ENCODE data around the gene RNF123. TPM values are rescaled to one million over a fixed set of nuclear protein-coding genes. Genes with fewer than 3 reads are reported as not detected.

The RNF123 gene
- total and polyA plus RNA-seq, 2 donors (not counting 3 experiments of a cell fraction or from before 2014, with no cell fraction given) = 43.4 to 59.3 TPM

- no peak overlapping the region for H3K27ac ChIP-seq (ENCODE audit: insufficient read depth, low read depth, low read length)
- peaks cover 0 to 3% of the 10 kb centered on the region in 2 experiments for H3K36me3 ChIP-seq (ENCODE audit: control insufficient read depth in 2 of 2, extremely low read depth in 1 of 2, insufficient read depth in 2 of 2, low read length in 2 of 2)
- H2AFZ ChIP-seq (ENCODE audit: low read depth, low read length) = no peak overlapping the region
- no peak overlapping the region for H3K4me3 ChIP-seq (replicated peaks in 1 of 3; ENCODE audit: insufficient read depth in 1 of 3, low read depth in 1 of 3, low read length in 3 of 3)
- no peaks in the 10 kb centered on the region for H3K4me1 ChIP-seq (ENCODE audit: control insufficient read depth, extremely low read depth, insufficient read depth, low read length)
- CTCF ChIA-PET = interaction anchor here (0.7 to 1.1 kb wide), 3 partner anchors 10 to 173 kb away, joined by 3 read pairs; no protein-coding TSS in a partner anchor
- FAIRE-seq (no peak), DNase-seq (ENCODE audit: low read depth, low spot score) (no peak)
- H4K20me1 ChIP-seq (replicated peaks; ENCODE audit: control insufficient read depth, extremely low read depth, insufficient read depth, low read length) = no peaks in the 10 kb centered on the region
- dilution Hi-C loops (cut with MboI; ENCODE audit: extremely low pct_ligation_motif_present, low sequenced_read_pairs) (no loop called here), intact Hi-C loops (cut with micrococcal nuclease) (no loop called here)
- POLR2A ChIA-PET = no interaction called here
- H3K4me2 ChIP-seq (ENCODE audit: insufficient read depth, low read length) = no peak overlapping the region
- TF ChIP-seq JUN (IDR thresholded peaks at IDR 0.05; ENCODE audit: borderline replicate concordance, insufficient read depth, insufficient read length, low read depth) = no peak
- TF ChIP-seq POLR2AphosphoS5 (IDR thresholded peaks at IDR 0.05; ENCODE audit: insufficient read depth, low read depth, low read length) = no peak
- TF ChIP-seq POLR2A (IDR thresholded peaks at IDR 0.05; ENCODE audit: low read depth, low read length) = no peak
- no peak for TF ChIP-seq FOS (IDR thresholded peaks at IDR 0.05; ENCODE audit: borderline replicate concordance, insufficient read depth, low read length)
- TF ChIP-seq EZH2 (IDR thresholded peaks at IDR 0.05; ENCODE audit: borderline replicate concordance, low read depth, low read length, severe bottlenecking) = no peak
- TF ChIP-seq GATA2 (IDR thresholded peaks at IDR 0.05; ENCODE audit: insufficient read depth, insufficient read length, low read depth, low read length) = no peak
- no peaks in the 10 kb centered on the region for H3K27me3 ChIP-seq (ENCODE audit: control insufficient read depth in 2 of 2, insufficient read depth in 2 of 2, low read length in 2 of 2)
- no peaks in the 10 kb centered on the region for H3K9me3 ChIP-seq (replicated peaks; ENCODE audit: control insufficient read depth, insufficient read depth, low read length)
- BruUV-seq (replicated peaks) = no TSS peak
- H3K9me1 ChIP-seq (replicated peaks; ENCODE audit: control insufficient read depth, extremely low read depth, insufficient read depth, low read length) = no peaks in the 10 kb centered on the region
- H3K9ac ChIP-seq (replicated peaks; ENCODE audit: extremely low read depth, insufficient read depth, low read length) = no peak overlapping the region
- H3K79me2 ChIP-seq (ENCODE audit: control insufficient read depth, insufficient read depth, low read length) = no peaks in the 10 kb centered on the region
These were observed 23.4 kb downstream of the RNF123 start for GRCh38 chr3:49712631-49713317.
